CD14-positive monocyte (primary cell): ENCODE measurements around the gene ST6GALNAC3. TPM values are rescaled to one million over a fixed set of nuclear protein-coding genes. Genes with fewer than 3 reads are reported as not detected.

Source experiments
- DNase-seq, 3 donors: peaks; one replicate each; pipeline ENCODE4 v3.0.0-alpha.2; 2011 to 2022
- H2AFZ ChIP-seq: 2 replicates; pipeline ENCODE4 v1.6.0; 2012; ENCODE audit warnings: mild to moderate bottlenecking, low read depth, low read length, inconsistent platforms; ENCODE audit not compliant: insufficient read depth, poor library complexity, severe bottlenecking
- H3K27ac ChIP-seq, 2 donors: 1 replicate in 1 of 2; 2 replicates in 1 of 2; pipeline ENCODE4 v1.5.1; 2012 to 2013; ENCODE audit warnings: low read length in 2 of 2, control low read depth in 1 of 2, inconsistent platforms in 1 of 2, low read depth in 1 of 2, mild to moderate bottlenecking in 1 of 2
- H3K27me3 ChIP-seq, 2 donors: one replicate each; pipeline versions ENCODE4 v1.6.0 to v1.6.1; 2011 to 2013; ENCODE audit warnings: low read length in 2 of 2; ENCODE audit not compliant: control insufficient read depth in 2 of 2, insufficient read depth in 2 of 2
- H3K36me3 ChIP-seq, 2 donors: replicated peaks in 1 of 2; 1 replicate in 1 of 2; 2 replicates in 1 of 2; pipeline versions ENCODE4 v1.5.1 to v1.6.1; 2012 to 2013; ENCODE audit warnings: low read length in 2 of 2, control low read depth in 1 of 2, inconsistent platforms in 1 of 2, mild to moderate bottlenecking in 1 of 2; ENCODE audit not compliant: insufficient read depth in 2 of 2, control insufficient read depth in 1 of 2
- H3K4me1 ChIP-seq, 2 donors: 1 replicate in 1 of 2; 2 replicates in 1 of 2; pipeline versions ENCODE4 v1.5.1 to v1.6.1; 2012 to 2013; ENCODE audit warnings: low read length in 2 of 2, control low read depth in 1 of 2, inconsistent platforms in 1 of 2, mild to moderate bottlenecking in 1 of 2, moderate library complexity in 1 of 2; ENCODE audit not compliant: insufficient read depth in 2 of 2, control insufficient read depth in 1 of 2
- H3K4me2 ChIP-seq: replicated peaks from 2 replicates; pipeline ENCODE3; 2012; ENCODE audit warnings: low read length, moderate library complexity, mild to moderate bottlenecking; ENCODE audit not compliant: poor library complexity, severe bottlenecking; ENCODE audit errors: extremely low read depth
- H3K4me3 ChIP-seq, 3 experiments: fragments of 200-600 bp in 1 of 3; sonication (generic) in 1 of 3; replicated peaks in 1 of 3; 1 replicate in 2 of 3; 2 replicates in 1 of 3; pipeline ENCODE4 v1.5.1; 2011 to 2013; ENCODE audit warnings: low read length in 3 of 3, mild to moderate bottlenecking in 3 of 3, control low read depth in 2 of 3, low read depth in 2 of 3, inconsistent platforms in 1 of 3, moderate library complexity in 1 of 3
- H3K79me2 ChIP-seq: 2 replicates; pipeline ENCODE4 v1.6.0; 2012; ENCODE audit warnings: mild to moderate bottlenecking, control low read depth, inconsistent platforms, low read length, moderate library complexity; ENCODE audit not compliant: insufficient read depth
- H3K9ac ChIP-seq: 2 replicates; pipeline ENCODE4 v1.6.0; 2017; ENCODE audit warnings: low read length, mild to moderate bottlenecking; ENCODE audit not compliant: insufficient read depth, poor library complexity, severe bottlenecking
- H3K9me3 ChIP-seq, 2 donors: replicated peaks in 1 of 2; 1 replicate in 1 of 2; 2 replicates in 1 of 2; pipeline versions ENCODE4 v1.5.1 to v1.6.1; 2012 to 2013; ENCODE audit warnings: low read length in 2 of 2, control low read depth in 1 of 2; ENCODE audit not compliant: control insufficient read depth in 1 of 2, insufficient read depth in 1 of 2
- H4K20me1 ChIP-seq: 2 replicates; pipeline ENCODE4 v1.6.0; 2012; ENCODE audit warnings: mild to moderate bottlenecking, low read length, control low read depth, moderate library complexity; ENCODE audit not compliant: insufficient read depth
- H3K27ac Mint-ChIP-seq, 7 donors: one replicate each; pipeline ENCODE4 v1.8.0; 2020; ENCODE audit warnings: mild to moderate bottlenecking in 7 of 7, mixed read lengths in 7 of 7, moderate library complexity in 6 of 7, inconsistent platforms in 2 of 7
- H3K27me3 Mint-ChIP-seq, 3 donors: one replicate each; pipeline ENCODE4 v1.8.0; 2021 to 2022; ENCODE audit warnings: low read depth in 3 of 3, mild to moderate bottlenecking in 3 of 3, mixed read lengths in 3 of 3, moderate library complexity in 3 of 3, inconsistent platforms in 1 of 3
- H3K36me3 Mint-ChIP-seq, 2 donors: one replicate each; pipeline ENCODE4 v1.8.0; 2020; ENCODE audit warnings: mixed read lengths in 2 of 2, inconsistent platforms in 1 of 2, mild to moderate bottlenecking in 1 of 2
- H3K4me1 Mint-ChIP-seq: one replicate; pipeline ENCODE4 v1.8.0; 2020; ENCODE audit warnings: mild to moderate bottlenecking, mixed read lengths
- H3K4me3 Mint-ChIP-seq, 2 donors: one replicate each; pipeline ENCODE4 v1.8.0; 2020; ENCODE audit warnings: mild to moderate bottlenecking in 2 of 2, mixed read lengths in 2 of 2, moderate library complexity in 1 of 2
- H3K9me3 Mint-ChIP-seq, 7 donors: one replicate each; pipeline ENCODE4 v1.8.0; 2020 to 2022; ENCODE audit warnings: mixed read lengths in 7 of 7, mild to moderate bottlenecking in 6 of 7, moderate library complexity in 6 of 7, inconsistent platforms in 2 of 7
- CTCF ChIP-seq: fragments of 200-600 bp; IDR thresholded peaks from one replicate; pipeline ENCODE4 v1.8.0; 2022; ENCODE audit warnings: antibody characterized with exemption, mild to moderate bottlenecking
- WGBS: methylation state at CpG from one replicate; pipeline ENCODE4 v1.1.5; 2013; ENCODE audit warnings: missing lambda C conversion rate; ENCODE audit not compliant: insufficient coverage; 5-methylcytosine and 5-hydroxymethylcytosine counted together
- intact Hi-C, 2 donors: fragments of 100-400 bp; cut with micrococcal nuclease; formaldehyde crosslinking; loops; one replicate each; pipeline versions ENCODE4 v1.15.0 to v1.15.1; 2023
- polyA plus RNA-seq, 3 donors: library from polyadenylated mRNA; depleted of rRNA in 1 of 3; unstranded in 2 of 3; stranded (reverse) in 1 of 3; fragments of 300-500 nt in 2 of 3; fragments of >200 nt in 1 of 3; fragmentation: Illumina TruSeq in 2 of 3; gene quantifications; 1 replicate in 2 of 3; 2 replicates in 1 of 3; pipeline ENCODE4 v1.2.3, GENCODE V29; 2012 to 2021

The ST6GALNAC3 gene
- polyA plus RNA-seq, 3 donors = 6.5 to 9.2 (median 7.6) TPM

DNA sequence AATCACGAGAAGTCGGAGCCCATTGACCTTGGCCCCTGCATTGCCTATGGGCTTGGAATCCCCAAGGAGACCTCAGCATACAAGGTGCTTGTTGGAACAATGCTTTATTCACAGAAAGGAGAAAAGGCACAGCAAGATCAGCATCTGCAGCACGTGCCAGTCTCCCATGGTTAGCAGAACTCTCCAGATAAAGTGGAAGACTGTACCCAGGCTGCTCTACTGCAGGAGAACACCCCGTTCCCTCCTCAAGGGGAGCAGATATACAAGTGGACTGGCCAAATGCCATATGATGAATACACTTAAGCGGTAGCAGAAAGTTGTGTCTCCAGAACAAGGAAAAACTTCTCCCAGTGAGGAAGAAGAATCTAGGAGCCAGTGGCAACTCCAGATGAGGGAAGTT lies 53.5 kb downstream of the ST6GALNAC3 start:
- Histone ChIP-seq H3K27ac (no peak overlapping the region), H3K27me3 (no peaks in the 10 kb centered on the region), H3K9ac (no peak overlapping the region), H4K20me1 (peaks cover 4% of the 10 kb centered on the region), H2AFZ (no peak overlapping the region), H3K4me2 (no peak overlapping the region), H3K79me2 (no peaks in the 10 kb centered on the region), H3K4me3 (no peak overlapping the region), H3K4me1 (no peaks in the 10 kb centered on the region), H3K9me3 (no peaks in the 10 kb centered on the region), H3K36me3 (no peaks in the 10 kb centered on the region)
- intact Hi-C loops = no loop called here
- Mint-ChIP-seq H3K9me3 (peaks cover 0 to 11% (median 3%) of the 10 kb centered on the region in 7 donors), H3K36me3 (peaks cover 0 to 8% of the 10 kb centered on the region in 2 donors), H3K27me3 (peaks cover 0 to 6% (median 3%) of the 10 kb centered on the region in 3 donors), H3K4me1 (peaks cover 3% of the 10 kb centered on the region), H3K27ac (peak overlapping the region in 1 of 7 donors; percentile 64), H3K4me3 (no peak overlapping the region)
- WGBS = 100% methylated on average over 5 of the region's 5 CpGs
- DNase-seq = no peak
- TF ChIP-seq CTCF = no peak

GRCh38 chr1:76129731-76130130 lies 55.2 kb downstream of the ST6GALNAC3 start:
- Histone ChIP-seq H3K9me3 (no peaks in the 10 kb centered on the region), H3K36me3 (no peaks in the 10 kb centered on the region), H3K27ac (no peak overlapping the region), H2AFZ (no peak overlapping the region), H3K79me2 (no peaks in the 10 kb centered on the region), H4K20me1 (peaks cover 4% of the 10 kb centered on the region), H3K27me3 (no peaks in the 10 kb centered on the region), H3K4me2 (no peak overlapping the region), H3K4me3 (no peak overlapping the region), H3K4me1 (no peaks in the 10 kb centered on the region), H3K9ac (no peak overlapping the region)
- intact Hi-C loops = no loop called here
- TF ChIP-seq CTCF = no peak
- Mint-ChIP-seq H3K27me3 (peaks cover 0 to 6% (median 3%) of the 10 kb centered on the region in 3 donors), H3K27ac (peak overlapping the region in 1 of 7 donors; percentile 73), H3K4me3 (no peak overlapping the region), H3K4me1 (peaks cover 3% of the 10 kb centered on the region), H3K36me3 (peaks cover 0 to 8% of the 10 kb centered on the region in 2 donors), H3K9me3 (peaks cover 0 to 17% (median 5%) of the 10 kb centered on the region in 7 donors)
- no peak for DNase-seq
- 100% methylated on average over 5 of the region's 6 CpGs for WGBS
